NCI-H226 (cell line): ENCODE data around the gene CDYL2.
A peak's percentile ranks its signal among the peaks of the same experiment; 100 is the strongest.
"Not testable (repeated sequence)": the region's sequence is repeated elsewhere in the genome, so short reads cannot be mapped to it uniquely, and the experiment has no call there.

Experiments
- DNase-seq: peaks from one replicate; pipeline ENCODE4 v3.0.0-alpha.2; 2015

CDYL2 gene

GRCh38 chr16:80804526-80805383 is at the start of gene CDYL2:
Gene CDYL2 (minus strand): TSS chr16:80804598. CDS start chr16:80804173, 425 bp downstream.
- DNase-seq: peak; percentile 18

GRCh38 chr16:80852261-80852872 is 48.0 kb upstream of the CDYL2 start:
- no peak for DNase-seq

- no peak for DNase-seq
Measured at GRCh38 chr16:80851831-80852230, 47.4 kb upstream of the CDYL2 start.

- no peak for DNase-seq
Measured at GRCh38 chr16:80850757-80851156, 46.4 kb upstream of the CDYL2 start.

GRCh38 chr16:80848862-80849261 is 44.5 kb upstream of the CDYL2 start:
- no peak for DNase-seq

- DNase-seq: no peak
Measured at GRCh38 chr16:80846680-80847079, 42.3 kb upstream of the CDYL2 start.

GRCh38 chr16:80846275-80846674 is 41.9 kb upstream of the CDYL2 start:
- no peak for DNase-seq

GRCh38 chr16:80844395-80844794 is 40.0 kb upstream of the CDYL2 start:
- DNase-seq: peak; percentile 5

- DNase-seq: no peak
Measured at GRCh38 chr16:80841231-80841630, 36.8 kb upstream of the CDYL2 start.

- no peak for DNase-seq
Measured at GRCh38 chr16:80837533-80838147, 33.2 kb upstream of the CDYL2 start.

- DNase-seq: no peak
Measured at GRCh38 chr16:80836846-80837245, 32.4 kb upstream of the CDYL2 start.

- no peak for DNase-seq
Measured at GRCh38 chr16:80836202-80836601, 31.8 kb upstream of the CDYL2 start.

GRCh38 chr16:80831039-80831438 is 26.6 kb upstream of the CDYL2 start:
- DNase-seq: no peak

- no peak for DNase-seq
Measured at GRCh38 chr16:80828495-80828894, 24.1 kb upstream of the CDYL2 start.

GRCh38 chr16:80827007-80827406 is 22.6 kb upstream of the CDYL2 start:
- DNase-seq: no peak

GRCh38 chr16:80825365-80825758 is 21.0 kb upstream of the CDYL2 start:
- no peak for DNase-seq

GRCh38 chr16:80824623-80825364 is 20.4 kb upstream of the CDYL2 start:
- peak; percentile 29 for DNase-seq

- no peak for DNase-seq
Measured at GRCh38 chr16:80819988-80820387, 15.6 kb upstream of the CDYL2 start.

- no peak for DNase-seq
Measured at GRCh38 chr16:80816356-80816755, 12.0 kb upstream of the CDYL2 start.

GRCh38 chr16:80815278-80815677 is 10.9 kb upstream of the CDYL2 start:
- not testable (repeated sequence) for DNase-seq

- DNase-seq: no peak
Measured at GRCh38 chr16:80812593-80812992, 8.2 kb upstream of the CDYL2 start.

- no peak for DNase-seq
Measured at GRCh38 chr16:80809366-80809765, 5.0 kb upstream of the CDYL2 start.

- DNase-seq: no peak
Measured at GRCh38 chr16:80807906-80808305, 3.5 kb upstream of the CDYL2 start.
